Activated CD4-positive, alpha-beta T cell treated with anti-CD3 and anti-CD28 coated beads, Interleukin-2, amount 10 ng/mL, durations not matched to agents 7 days and 5 days (primary cell): ENCODE measurements around the gene TCN2. TPM values are rescaled to one million over a fixed set of nuclear protein-coding genes. Genes with fewer than 3 reads are reported as not detected.

Experiments
- CTCF ChIA-PET: fragments of 350-600 bp; sonication (Branson Sonifier 250); formaldehyde crosslinking; loops from one replicate; lab custom pipeline; 2021; ENCODE audit warnings: antibody characterized with exemption; lab: Charles Lee
- POLR2A ChIA-PET: fragments of 350-600 bp; sonication (Branson Sonifier 250); formaldehyde crosslinking; loops from one replicate; lab custom pipeline; 2021; ENCODE audit warnings: antibody characterized with exemption; lab: Charles Lee
- DNase-seq: peaks from one replicate; pipeline ENCODE4 v3.0.0-alpha.2; 2020
- H3K27ac Mint-ChIP-seq: one replicate; pipeline ENCODE4 v1.8.0; 2021; ENCODE audit warnings: mild to moderate bottlenecking, moderate library complexity, mixed read lengths
- H3K27me3 Mint-ChIP-seq: one replicate; pipeline ENCODE4 v1.8.0; 2021; ENCODE audit warnings: mixed read lengths
- H3K36me3 Mint-ChIP-seq: one replicate; pipeline ENCODE4 v1.8.0; 2021; ENCODE audit warnings: low read depth, mixed read lengths
- H3K4me1 Mint-ChIP-seq: one replicate; pipeline ENCODE4 v1.8.0; 2021; ENCODE audit warnings: mixed read lengths
- H3K4me3 Mint-ChIP-seq: one replicate; pipeline ENCODE4 v1.8.0; 2021; ENCODE audit warnings: mild to moderate bottlenecking, moderate library complexity, mixed read lengths
- H3K9me3 Mint-ChIP-seq: one replicate; pipeline ENCODE4 v1.8.0; 2021; ENCODE audit warnings: mixed read lengths
- total RNA-seq, 2 experiments: library from RNA; stranded (reverse); gene quantifications; one replicate each; pipeline ENCODE4 v1.2.3, GENCODE V29; 2021

Gene TCN2
- total RNA-seq, 2 experiments from 2014 or later: 0.32 to 0.54 TPM

GRCh38 chr22:30569674-30570202 lies 37.2 kb upstream of the TCN2 start:
- Mint-ChIP-seq H3K4me3 (no peak overlapping the region), H3K9me3 (no peaks in the 10 kb centered on the region), H3K36me3 (no peaks in the 10 kb centered on the region), H3K27me3 (peaks cover 13% of the 10 kb centered on the region), H3K27ac (no peak overlapping the region), H3K4me1 (no peaks in the 10 kb centered on the region)
- POLR2A ChIA-PET: no interaction called here
- CTCF ChIA-PET: no interaction called here
- DNase-seq: no peak

DNA sequence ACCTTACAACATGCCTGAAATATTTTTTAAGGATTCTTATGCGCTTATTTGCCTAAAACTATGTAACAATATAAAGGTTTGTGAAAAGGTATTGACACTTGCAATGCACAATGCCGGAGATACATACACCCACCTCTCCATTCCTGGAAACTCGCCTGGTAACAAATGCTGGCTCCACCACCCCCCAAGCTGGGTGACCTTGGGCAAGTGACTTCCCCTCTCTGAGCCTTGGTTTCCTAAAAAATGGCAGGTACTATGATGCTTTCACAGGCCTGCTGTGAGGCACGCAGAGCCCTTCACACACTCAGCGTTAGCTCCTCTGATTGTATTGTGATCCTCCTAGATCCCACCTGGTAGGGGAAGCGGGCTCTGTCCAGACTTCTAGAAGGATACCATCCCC lies 34.8 kb upstream of the TCN2 start:
- ChIA-PET CTCF (no interaction called here), POLR2A (no interaction called here)
- Mint-ChIP-seq H3K4me3 (no peak overlapping the region), H3K4me1 (no peaks in the 10 kb centered on the region), H3K27me3 (peaks cover 10% of the 10 kb centered on the region), H3K9me3 (no peaks in the 10 kb centered on the region), H3K36me3 (peaks cover 14% of the 10 kb centered on the region), H3K27ac (no peak overlapping the region)
- DNase-seq: no peak

DNA sequence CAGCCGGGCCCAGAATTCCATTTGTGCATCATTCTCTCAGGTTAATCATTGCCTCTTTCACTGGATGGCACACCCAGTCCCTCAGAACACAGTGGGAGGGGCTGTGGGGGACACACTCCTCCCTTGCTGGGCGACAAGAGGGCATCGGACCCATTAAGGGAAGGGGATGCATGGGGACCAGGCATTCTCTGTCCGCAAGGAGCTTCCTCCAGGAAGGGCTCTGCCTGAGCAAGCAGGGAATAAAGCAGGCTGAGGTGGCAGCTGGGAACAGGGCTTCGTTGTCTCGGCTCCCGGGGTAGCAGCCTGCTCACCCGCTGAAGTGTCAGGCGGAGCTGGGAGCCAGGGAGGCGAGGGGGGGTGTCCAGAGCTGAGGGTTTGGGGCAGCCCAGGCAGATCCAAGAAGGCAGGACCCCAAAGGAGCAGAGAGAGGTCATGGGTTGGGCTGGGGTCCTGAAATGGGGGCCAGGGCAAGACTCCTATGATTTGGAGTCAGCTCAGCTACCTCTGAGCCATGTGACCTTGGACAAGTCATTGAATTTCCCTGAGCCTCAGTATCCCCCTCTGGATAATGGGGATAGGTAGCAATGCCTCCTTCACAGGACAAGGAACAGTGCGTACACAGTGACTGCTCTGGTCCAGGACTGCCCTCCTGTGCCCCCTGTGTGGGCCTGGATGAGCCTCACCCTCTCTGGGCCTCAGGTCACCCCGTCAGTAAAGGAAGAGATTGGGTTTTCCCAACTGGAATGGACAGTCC lies 34.0 kb upstream of the TCN2 start:
- no peaks in the 10 kb centered on the region for H3K4me1 Mint-ChIP-seq
- H3K4me3 Mint-ChIP-seq: no peak overlapping the region
- H3K27ac Mint-ChIP-seq: no peak overlapping the region
- H3K9me3 Mint-ChIP-seq: no peaks in the 10 kb centered on the region
- POLR2A ChIA-PET: no interaction called here
- peaks cover 14% of the 10 kb centered on the region for H3K36me3 Mint-ChIP-seq
- CTCF ChIA-PET: interaction anchor here (1.2 kb wide), 1 partner anchor 18 kb away, joined by 3 read pairs; no protein-coding TSS in a partner anchor
- no peak for DNase-seq
- peaks cover 10% of the 10 kb centered on the region for H3K27me3 Mint-ChIP-seq

GRCh38 chr22:30573594-30574094 lies 33.3 kb upstream of the TCN2 start:
- H3K4me3 Mint-ChIP-seq: no peak overlapping the region
- ChIA-PET CTCF (interaction anchor here (0.6 to 1.2 kb wide), 2 partner anchors 17 to 1870 kb away, joined by 3 read pairs; no protein-coding TSS in a partner anchor), POLR2A (no interaction called here)
- no peaks in the 10 kb centered on the region for H3K9me3 Mint-ChIP-seq
- no peaks in the 10 kb centered on the region for H3K4me1 Mint-ChIP-seq
- H3K27me3 Mint-ChIP-seq: peaks cover 10% of the 10 kb centered on the region
- no peak for DNase-seq
- H3K36me3 Mint-ChIP-seq: peaks cover 14% of the 10 kb centered on the region
- H3K27ac Mint-ChIP-seq: no peak overlapping the region

GRCh38 chr22:30574095-30574981 lies 32.6 kb upstream of the TCN2 start, which contains the start of gene GAL3ST1:
Gene GAL3ST1 (minus strand): TSS chr22:30574665. CDS start chr22:30557392, 17,273 bp downstream.
- peaks cover 10% of the 10 kb centered on the region for H3K27me3 Mint-ChIP-seq
- H3K36me3 Mint-ChIP-seq: peaks cover 18% of the 10 kb centered on the region
- ChIA-PET CTCF (interaction anchor here (0.6 to 1.2 kb wide), 2 partner anchors 17 to 1871 kb away, joined by 3 read pairs; no protein-coding TSS in a partner anchor), POLR2A (no interaction called here)
- DNase-seq: no peak
- no peaks in the 10 kb centered on the region for H3K4me1 Mint-ChIP-seq
- H3K27ac Mint-ChIP-seq: no peak within 1 kb of the TSS
- H3K9me3 Mint-ChIP-seq: no peaks in the 10 kb centered on the region
- H3K4me3 Mint-ChIP-seq: no peak within 1 kb of the TSS

DNA sequence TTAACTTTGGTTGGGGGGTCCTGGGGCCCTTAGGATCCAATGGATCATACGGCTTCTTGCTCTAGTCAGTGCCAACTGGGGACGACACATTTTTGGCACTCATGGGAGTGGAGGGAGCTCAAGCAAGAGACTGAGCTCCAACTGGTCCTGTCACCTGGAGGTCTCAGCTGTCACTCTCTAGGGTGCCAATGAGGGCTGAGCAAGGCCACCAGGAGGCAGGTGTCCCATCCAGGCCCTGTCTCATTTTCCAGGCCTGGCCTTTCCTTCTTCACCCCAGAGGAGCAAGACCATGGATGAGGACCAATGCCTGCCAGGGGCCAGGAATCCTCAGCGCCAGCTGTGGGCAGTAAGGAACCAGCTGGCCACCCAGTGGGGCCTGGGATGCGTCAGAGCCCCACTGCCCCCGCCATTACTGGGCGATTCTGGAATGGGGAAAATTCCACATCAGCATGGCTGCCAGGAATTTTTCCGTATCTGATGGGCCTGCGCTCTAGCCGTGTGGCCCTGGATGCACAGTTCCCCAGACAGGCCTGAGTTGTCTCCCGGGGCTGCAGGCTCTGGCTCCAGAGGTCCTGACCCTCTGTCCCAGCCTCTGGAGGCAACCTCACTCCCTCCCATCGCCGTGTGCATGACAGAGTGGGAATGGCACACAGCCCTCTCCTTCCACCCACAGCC lies 31.8 kb upstream of the TCN2 start:
- Mint-ChIP-seq H3K4me3 (no peak overlapping the region), H3K27me3 (peaks cover 10% of the 10 kb centered on the region), H3K9me3 (no peaks in the 10 kb centered on the region), H3K27ac (no peak overlapping the region), H3K4me1 (no peaks in the 10 kb centered on the region), H3K36me3 (peaks cover 23% of the 10 kb centered on the region)
- POLR2A ChIA-PET: no interaction called here
- DNase-seq: no peak
- CTCF ChIA-PET: no interaction called here

DNA sequence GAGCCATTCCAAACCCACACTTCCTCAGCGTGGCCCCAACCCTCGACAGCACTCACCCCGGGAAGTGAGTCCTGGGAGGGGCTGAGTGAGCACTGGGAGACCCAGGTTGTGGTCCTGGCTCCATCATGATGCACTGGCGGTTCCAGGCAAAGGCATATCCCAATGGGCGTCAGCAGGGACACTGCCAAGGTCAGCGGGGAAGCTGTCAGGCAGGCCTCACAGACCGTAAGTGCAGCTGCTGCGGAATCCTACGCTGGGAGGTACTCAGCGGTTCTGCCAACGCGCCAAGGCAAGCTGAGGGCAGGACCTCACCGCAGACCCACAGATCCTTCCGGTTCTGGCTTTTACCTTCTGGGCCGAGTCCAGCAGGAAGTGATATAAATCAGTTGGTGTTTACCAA lies 31.1 kb upstream of the TCN2 start:
- POLR2A ChIA-PET: no interaction called here
- Mint-ChIP-seq H3K4me3 (no peak overlapping the region), H3K27me3 (peaks cover 10% of the 10 kb centered on the region), H3K4me1 (no peaks in the 10 kb centered on the region), H3K27ac (peak overlapping the region; percentile 5), H3K36me3 (peaks cover 30% of the 10 kb centered on the region), H3K9me3 (no peaks in the 10 kb centered on the region)
- DNase-seq: no peak
- CTCF ChIA-PET: no interaction called here

DNA sequence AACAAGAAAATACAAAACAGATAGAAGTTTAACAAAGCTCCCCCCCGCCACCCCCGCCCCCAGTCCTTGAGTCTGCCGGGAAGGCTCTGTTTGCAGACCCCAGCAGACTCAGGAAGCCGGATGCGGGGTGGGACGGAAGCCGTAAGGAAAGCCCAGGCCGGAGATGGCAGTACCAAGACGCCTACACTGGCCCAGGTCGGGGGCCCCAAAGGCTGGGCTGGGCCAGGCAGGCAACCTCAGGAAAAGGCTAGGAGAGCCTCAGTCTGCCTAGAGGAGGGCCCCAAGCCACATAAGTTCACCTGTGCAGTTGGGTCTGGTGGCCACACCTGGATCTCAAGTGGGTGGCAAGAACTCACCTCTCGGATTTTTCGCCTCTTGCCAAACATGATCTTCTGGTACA lies 28.5 kb upstream of the TCN2 start:
- peaks cover 42% of the 10 kb centered on the region for H3K36me3 Mint-ChIP-seq
- DNase-seq: no peak
- no peaks in the 10 kb centered on the region for H3K9me3 Mint-ChIP-seq
- H3K27me3 Mint-ChIP-seq: peaks cover 5% of the 10 kb centered on the region
- no peak overlapping the region for H3K27ac Mint-ChIP-seq
- no peaks in the 10 kb centered on the region for H3K4me1 Mint-ChIP-seq
- no peak overlapping the region for H3K4me3 Mint-ChIP-seq
- ChIA-PET CTCF (interaction anchor here (0.5 to 0.9 kb wide), 2 partner anchors 64 to 568 kb away, joined by 5 to 6 read pairs; no protein-coding TSS in a partner anchor), POLR2A (no interaction called here)

DNA sequence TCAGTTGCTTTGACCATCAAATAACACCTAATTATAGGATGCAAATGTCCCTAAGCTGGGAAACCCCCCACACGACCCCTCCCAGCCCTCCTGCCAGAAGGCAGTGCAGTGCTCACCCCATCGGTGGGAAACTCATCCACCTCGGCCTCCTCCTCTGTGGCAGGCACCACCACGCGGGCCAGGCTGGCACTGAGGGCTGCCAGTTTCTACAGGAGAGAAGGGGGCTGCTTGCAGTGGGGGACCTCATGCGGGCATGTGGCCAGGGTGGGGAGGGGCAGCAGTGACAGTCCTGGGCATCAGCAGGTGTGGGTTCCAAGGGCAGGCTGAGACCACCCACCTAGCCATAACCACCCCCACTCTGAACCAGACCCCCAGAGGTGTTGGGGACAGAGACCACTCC lies 26.1 kb upstream of the TCN2 start:
- Mint-ChIP-seq H3K36me3 (peaks cover 48% of the 10 kb centered on the region), H3K4me3 (no peak overlapping the region), H3K9me3 (no peaks in the 10 kb centered on the region), H3K4me1 (no peaks in the 10 kb centered on the region), H3K27me3 (no peaks in the 10 kb centered on the region), H3K27ac (no peak overlapping the region)
- ChIA-PET POLR2A (no interaction called here), CTCF (no interaction called here)
- no peak for DNase-seq

- ChIA-PET CTCF (no interaction called here), POLR2A (no interaction called here)
These were observed 24.9 kb upstream of the TCN2 start for GRCh38 chr22:30582051-30582450.

GRCh38 chr22:30582788-30583545 lies 24.0 kb upstream of the TCN2 start:
- ChIA-PET CTCF (no interaction called here), POLR2A (no interaction called here)
- H3K4me1 Mint-ChIP-seq: no peaks in the 10 kb centered on the region
- no peak for DNase-seq
- peaks cover 57% of the 10 kb centered on the region for H3K36me3 Mint-ChIP-seq
- no peaks in the 10 kb centered on the region for H3K9me3 Mint-ChIP-seq
- no peaks in the 10 kb centered on the region for H3K27me3 Mint-ChIP-seq
- H3K4me3 Mint-ChIP-seq: no peak overlapping the region
- H3K27ac Mint-ChIP-seq: no peak overlapping the region

More at GRCh38 chr22:30582051-30582450, 24.9 kb upstream of the TCN2 start:
- Mint-ChIP-seq H3K27ac (no peak overlapping the region), H3K4me3 (no peak overlapping the region), H3K4me1 (no peaks in the 10 kb centered on the region), H3K36me3 (peaks cover 50% of the 10 kb centered on the region), H3K9me3 (no peaks in the 10 kb centered on the region), H3K27me3 (no peaks in the 10 kb centered on the region)
- DNase-seq: no peak

DNA sequence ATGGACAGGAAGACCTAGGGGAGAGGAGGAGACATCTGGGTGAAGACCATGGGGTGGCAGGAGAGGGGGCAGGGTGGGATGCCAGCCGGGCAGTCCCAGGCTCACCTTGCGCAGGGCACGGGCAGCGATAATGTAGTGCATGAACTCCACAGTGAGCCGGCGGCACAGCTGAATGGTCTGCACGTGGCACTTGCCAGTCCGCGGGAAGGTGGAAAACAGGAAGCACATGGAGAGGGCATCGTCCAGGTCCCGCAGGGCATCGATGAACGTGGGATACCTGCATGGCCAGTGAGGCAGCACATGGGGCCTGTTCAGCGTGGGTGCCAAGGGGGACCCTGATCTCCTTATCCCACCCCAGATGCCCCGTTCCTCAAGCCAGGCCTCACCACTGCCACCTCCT lies 22.5 kb upstream of the TCN2 start:
- POLR2A ChIA-PET: no interaction called here
- no peaks in the 10 kb centered on the region for H3K27me3 Mint-ChIP-seq
- H3K36me3 Mint-ChIP-seq: peaks cover 60% of the 10 kb centered on the region
- H3K4me3 Mint-ChIP-seq: no peak overlapping the region
- DNase-seq: no peak
- CTCF ChIA-PET: no interaction called here
- H3K4me1 Mint-ChIP-seq: no peaks in the 10 kb centered on the region
- H3K9me3 Mint-ChIP-seq: no peaks in the 10 kb centered on the region
- no peak overlapping the region for H3K27ac Mint-ChIP-seq
